ENCODE measurements around the gene C5orf24.
"Not testable (repeated sequence)": the region's sequence is repeated elsewhere in the genome, so short reads cannot be mapped to it uniquely, and the experiment has no call there.

C5orf24 gene

DNA sequence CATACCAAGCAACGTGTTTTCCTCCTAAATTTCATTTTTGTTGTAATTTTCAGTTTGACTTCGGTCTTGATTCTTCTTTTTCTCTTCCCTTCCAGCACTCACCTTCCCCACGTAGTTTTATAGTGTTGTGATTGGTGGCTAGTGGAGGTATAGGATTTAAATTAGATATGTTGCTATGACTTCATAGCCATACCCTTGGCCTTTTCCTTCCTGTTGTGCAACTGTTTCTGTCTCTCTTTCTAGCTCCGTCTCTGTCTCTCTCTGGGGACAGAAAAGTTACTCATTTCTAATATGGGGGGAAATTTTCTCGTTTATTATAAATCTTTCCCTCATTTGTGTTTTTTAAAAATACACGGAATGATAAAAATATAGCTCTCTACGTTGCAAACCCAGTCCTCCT lies 20.6 kb upstream of the C5orf24 start:
- peak; percentile 42 for DNase-seq (ENCODE audit: low read depth)
- no peak overlapping the region for H3K4me3 ChIP-seq (ENCODE audit: low read depth, low read length)
- TF ChIP-seq POLR2A (IDR thresholded peaks at IDR 0.05; ENCODE audit: extremely low read depth, insufficient read length) (no peak), MAX (IDR thresholded peaks at IDR 0.05; ENCODE audit: low read depth, low read length) (no peak), CTCF (IDR thresholded peaks at IDR 0.05; ENCODE audit: low read depth, low read length) (no peak), MYC (IDR thresholded peaks at IDR 0.05; ENCODE audit: low read depth, low read length) (no peak)

GRCh38 chr5:134833340-134834032 lies 12.3 kb upstream of the C5orf24 start:
- TF ChIP-seq MAX (IDR thresholded peaks at IDR 0.05; ENCODE audit: low read depth, low read length) (no peak), CTCF (IDR thresholded peaks at IDR 0.05; ENCODE audit: low read depth, low read length) (no peak), POLR2A (IDR thresholded peaks at IDR 0.05; ENCODE audit: extremely low read depth, insufficient read length) (no peak), MYC (IDR thresholded peaks at IDR 0.05; ENCODE audit: low read depth, low read length) (no peak)
- H3K4me3 ChIP-seq (ENCODE audit: low read depth, low read length) = no peak overlapping the region

DNA sequence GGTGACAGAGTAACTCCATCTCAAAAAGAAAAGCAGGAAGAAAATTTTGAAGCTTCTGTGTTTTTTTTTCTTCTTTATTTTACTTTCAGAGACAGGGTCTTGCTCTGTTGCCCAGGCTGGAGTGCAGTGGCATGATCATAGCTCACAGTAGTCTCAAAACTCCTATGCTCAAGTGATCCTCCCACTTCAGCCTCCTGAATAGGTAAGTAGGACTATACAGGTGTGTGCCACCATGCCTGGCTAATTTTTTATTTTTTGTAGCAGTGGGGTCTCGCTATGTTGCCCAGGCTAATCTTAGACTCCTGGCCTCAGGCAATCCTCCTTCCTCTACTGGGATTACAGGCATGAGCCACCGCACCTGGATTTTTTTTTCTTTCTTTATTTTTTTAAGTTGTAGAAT lies 10.1 kb upstream of the C5orf24 start:
- DNase-seq (ENCODE audit: low read depth) = no peak
- H3K4me3 ChIP-seq (ENCODE audit: low read depth, low read length) = no peak overlapping the region
- TF ChIP-seq MYC (IDR thresholded peaks at IDR 0.05; ENCODE audit: low read depth, low read length) (no peak), MAX (IDR thresholded peaks at IDR 0.05; ENCODE audit: low read depth, low read length) (no peak), CTCF (IDR thresholded peaks at IDR 0.05; ENCODE audit: low read depth, low read length) (no peak), POLR2A (IDR thresholded peaks at IDR 0.05; ENCODE audit: extremely low read depth, insufficient read length) (no peak)

More at GRCh38 chr5:134833340-134834032, 12.3 kb upstream of the C5orf24 start:
- no peak for DNase-seq (ENCODE audit: low read depth)

DNA sequence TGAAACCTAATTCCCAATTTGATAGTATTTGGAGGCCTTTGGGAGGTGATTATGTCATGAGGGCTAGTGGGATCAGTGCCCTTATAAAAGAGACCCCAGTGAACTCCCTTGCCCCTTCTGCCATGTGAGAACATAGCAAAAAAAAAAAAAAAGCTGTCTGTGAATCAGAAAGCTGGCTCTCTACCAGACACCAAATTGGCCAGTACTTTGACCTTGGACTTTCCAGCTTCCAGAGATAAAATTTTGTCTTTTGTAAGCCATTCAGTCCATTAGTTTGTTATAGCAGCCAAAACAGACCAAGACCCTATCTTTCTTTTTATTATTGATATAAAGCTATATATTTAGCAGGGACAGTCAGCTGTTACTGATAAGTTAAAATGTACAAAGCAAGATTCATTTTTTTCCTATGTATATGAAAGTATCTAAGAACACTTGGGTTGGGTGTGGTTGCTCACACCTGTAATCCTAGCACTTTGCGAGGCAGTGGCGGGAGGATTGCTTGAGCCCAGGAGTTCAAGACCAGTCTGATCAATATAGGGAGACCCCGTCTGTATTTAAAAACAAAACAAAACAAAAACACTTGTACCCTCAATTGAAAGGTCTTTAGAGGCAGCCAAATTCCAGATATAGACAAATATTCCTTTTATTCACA lies 8.1 kb upstream of the C5orf24 start:
- no peak for DNase-seq (ENCODE audit: low read depth)
- H3K4me3 ChIP-seq (ENCODE audit: low read depth, low read length) = no peak overlapping the region
- no peak for TF ChIP-seq MYC (IDR thresholded peaks at IDR 0.05; ENCODE audit: low read depth, low read length)
- TF ChIP-seq POLR2A (IDR thresholded peaks at IDR 0.05; ENCODE audit: extremely low read depth, insufficient read length) = no peak
- TF ChIP-seq CTCF (IDR thresholded peaks at IDR 0.05; ENCODE audit: low read depth, low read length) = no peak

GRCh38 chr5:134838361-134838760 lies 7.4 kb upstream of the C5orf24 start:
- not testable (repeated sequence) for DNase-seq (ENCODE audit: low read depth)

DNA sequence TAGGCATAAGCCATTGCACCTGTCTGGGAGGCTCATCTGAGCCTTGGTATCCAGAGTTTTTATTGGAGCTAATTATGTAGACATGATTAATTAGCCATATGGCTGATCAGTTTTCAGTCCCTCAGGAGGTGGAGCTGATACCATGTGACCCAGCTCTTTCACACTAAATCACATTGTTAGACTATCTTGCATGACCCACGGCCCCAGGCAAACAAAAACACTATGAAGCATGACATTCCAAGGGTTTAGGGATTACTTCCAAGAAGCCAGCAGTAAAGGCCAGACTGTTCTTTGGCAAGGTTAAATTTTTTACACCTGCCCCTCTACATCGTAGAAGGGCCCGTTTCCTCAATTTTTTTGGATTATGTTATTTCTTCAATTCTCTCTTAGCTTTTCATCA lies 5.0 kb upstream of the C5orf24 start:
- DNase-seq (ENCODE audit: low read depth) = no peak
- no peak for TF ChIP-seq POLR2A (IDR thresholded peaks at IDR 0.05; ENCODE audit: extremely low read depth, insufficient read length)
- H3K4me3 ChIP-seq (ENCODE audit: low read depth, low read length) = no peak overlapping the region

More at GRCh38 chr5:134838361-134838760, 7.4 kb upstream of the C5orf24 start:
- not testable (repeated sequence) for H3K4me3 ChIP-seq (ENCODE audit: low read depth, low read length)

DNA sequence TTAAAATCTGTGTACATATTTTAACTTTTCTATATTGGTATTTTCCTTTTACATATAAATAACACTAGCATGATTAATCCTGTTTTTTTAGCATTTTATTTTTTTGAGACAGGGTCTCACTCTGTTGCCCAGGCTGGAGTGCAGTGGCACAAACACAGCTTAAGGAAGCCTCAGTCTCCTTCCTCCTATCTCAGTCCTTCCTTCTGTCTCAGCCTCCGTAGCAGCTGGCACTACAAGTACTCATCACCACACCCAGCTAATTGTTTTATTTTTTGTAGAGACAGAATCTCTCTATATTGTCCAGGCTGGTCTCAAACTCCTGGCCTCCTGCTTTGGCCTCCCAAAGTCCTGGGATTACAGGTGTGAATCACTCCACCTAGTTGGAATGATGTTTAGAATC lies 1.5 kb upstream of the C5orf24 start:
- H3K4me3 ChIP-seq (ENCODE audit: low read depth, low read length) = no peak overlapping the region
- DNase-seq (ENCODE audit: low read depth) = no peak
- TF ChIP-seq MAX (IDR thresholded peaks at IDR 0.05; ENCODE audit: low read depth, low read length) = no peak
- no peak for TF ChIP-seq POLR2A (IDR thresholded peaks at IDR 0.05; ENCODE audit: extremely low read depth, insufficient read length)
- TF ChIP-seq MYC (IDR thresholded peaks at IDR 0.05; ENCODE audit: low read depth, low read length) = no peak
- no peak for TF ChIP-seq CTCF (IDR thresholded peaks at IDR 0.05; ENCODE audit: low read depth, low read length)

Measured in NB4 (cell line).